HUES6 (cell line): ENCODE results near the gene TMEM204.

Experiments
- H3K27ac ChIP-seq: 2 replicates; pipeline ENCODE4 v1.7.0; 2013; ENCODE audit warnings: low read depth, mild to moderate bottlenecking, low read length, inconsistent platforms
- H3K27me3 ChIP-seq: 2 replicates; pipeline ENCODE4 v1.6.1; 2013; ENCODE audit warnings: low read length; ENCODE audit not compliant: control insufficient read depth, insufficient read depth
- H3K36me3 ChIP-seq: 2 replicates; pipeline ENCODE4 v1.6.1; 2013; ENCODE audit warnings: low read length; ENCODE audit not compliant: control insufficient read depth, insufficient read depth
- H3K4me1 ChIP-seq: 2 replicates; pipeline ENCODE4 v1.6.1; 2013; ENCODE audit warnings: low read length; ENCODE audit not compliant: control insufficient read depth, insufficient read depth
- H3K4me3 ChIP-seq: 2 replicates; pipeline ENCODE4 v1.5.1; 2013; ENCODE audit warnings: low read depth, low read length
- H3K9ac ChIP-seq: one replicate; pipeline ENCODE4 v1.6.1; 2013; ENCODE audit warnings: mild to moderate bottlenecking, low read length
- H3K9me3 ChIP-seq: 2 replicates; pipeline ENCODE4 v1.6.1; 2013; ENCODE audit warnings: low read depth, low read length; ENCODE audit not compliant: control insufficient read depth, insufficient read depth

The TMEM204 gene

GRCh38 chr16:1510272-1510671 is 23.2 kb upstream of the TMEM204 start:
- H3K9me3 ChIP-seq, result peaks cover 6% of the 10 kb centered on the region; the same call in 1 of the 2 replicates
- no peaks in the 10 kb centered on the region for H3K4me1 ChIP-seq
- H3K9ac ChIP-seq, result no peak overlapping the region
- no peaks in the 10 kb centered on the region for H3K27me3 ChIP-seq
- no peak overlapping the region for H3K27ac ChIP-seq
- no peak overlapping the region for H3K4me3 ChIP-seq
- H3K36me3 ChIP-seq, result peaks cover 58% of the 10 kb centered on the region

GRCh38 chr16:1510941-1511351 is 22.5 kb upstream of the TMEM204 start:
- peaks cover 6% of the 10 kb centered on the region; the same call in 1 of the 2 replicates for H3K9me3 ChIP-seq
- H3K4me1 ChIP-seq, result no peaks in the 10 kb centered on the region
- peaks cover 54% of the 10 kb centered on the region for H3K36me3 ChIP-seq
- H3K4me3 ChIP-seq, result no peak overlapping the region
- no peak overlapping the region for H3K9ac ChIP-seq
- H3K27ac ChIP-seq, result no peak overlapping the region
- no peaks in the 10 kb centered on the region for H3K27me3 ChIP-seq

GRCh38 chr16:1511662-1512569 is 21.6 kb upstream of the TMEM204 start:
- Histone ChIP-seq H3K9ac (no peak overlapping the region), H3K4me1 (no peaks in the 10 kb centered on the region), H3K27me3 (no peaks in the 10 kb centered on the region), H3K4me3 (no peak overlapping the region), H3K27ac (no peak overlapping the region), H3K36me3 (peaks cover 45% of the 10 kb centered on the region), H3K9me3 (peaks cover 6% of the 10 kb centered on the region; the same call in 1 of the 2 replicates)

GRCh38 chr16:1512774-1513173 is 20.7 kb upstream of the TMEM204 start:
- Histone ChIP-seq H3K4me3 (no peak overlapping the region), H3K36me3 (peaks cover 37% of the 10 kb centered on the region), H3K27me3 (no peaks in the 10 kb centered on the region), H3K27ac (no peak overlapping the region), H3K9me3 (peaks cover 6% of the 10 kb centered on the region; the same call in 1 of the 2 replicates), H3K4me1 (no peaks in the 10 kb centered on the region), H3K9ac (no peak overlapping the region)

- Histone ChIP-seq H3K27me3 (no peaks in the 10 kb centered on the region), H3K9me3 (peaks cover 6% of the 10 kb centered on the region; the same call in 1 of the 2 replicates)
Observed at GRCh38 chr16:1514507-1514906, 19.0 kb upstream of the TMEM204 start.

GRCh38 chr16:1518626-1519135 is 14.8 kb upstream of the TMEM204 start:
- H3K27me3 ChIP-seq, result no peaks in the 10 kb centered on the region
- peaks cover 4% of the 10 kb centered on the region; the same call in 1 of the 2 replicates for H3K36me3 ChIP-seq
- H3K4me3 ChIP-seq, result no peak overlapping the region
- no peak overlapping the region for H3K27ac ChIP-seq
- no peak overlapping the region for H3K9ac ChIP-seq
- H3K9me3 ChIP-seq, result peaks cover 4% of the 10 kb centered on the region; the same call in 1 of the 2 replicates
- H3K4me1 ChIP-seq, result no peaks in the 10 kb centered on the region

More at GRCh38 chr16:1514507-1514906, 19.0 kb upstream of the TMEM204 start:
- H3K4me3 ChIP-seq, result no peak overlapping the region
- H3K9ac ChIP-seq, result no peak overlapping the region
- peaks cover 25% of the 10 kb centered on the region for H3K36me3 ChIP-seq
- no peaks in the 10 kb centered on the region for H3K4me1 ChIP-seq
- no peak overlapping the region for H3K27ac ChIP-seq

GRCh38 chr16:1519831-1520230 is 13.6 kb upstream of the TMEM204 start:
- Histone ChIP-seq H3K9me3 (no peaks in the 10 kb centered on the region; the same call in 1 of the 2 replicates), H3K36me3 (peaks cover 4% of the 10 kb centered on the region; the same call in 1 of the 2 replicates), H3K9ac (no peak overlapping the region), H3K4me3 (no peak overlapping the region), H3K27ac (no peak overlapping the region), H3K27me3 (no peaks in the 10 kb centered on the region), H3K4me1 (no peaks in the 10 kb centered on the region)

GRCh38 chr16:1520461-1520860 is 13.0 kb upstream of the TMEM204 start:
- no peaks in the 10 kb centered on the region for H3K9me3 ChIP-seq
- no peak overlapping the region for H3K4me3 ChIP-seq
- peaks cover 4% of the 10 kb centered on the region; the same call in 1 of the 2 replicates for H3K36me3 ChIP-seq
- H3K27ac ChIP-seq, result no peak overlapping the region
- no peaks in the 10 kb centered on the region for H3K27me3 ChIP-seq
- H3K4me1 ChIP-seq, result no peaks in the 10 kb centered on the region
- no peak overlapping the region for H3K9ac ChIP-seq

GRCh38 chr16:1523581-1524245 is 9.8 kb upstream of the TMEM204 start:
- H3K9me3 ChIP-seq, result no peaks in the 10 kb centered on the region
- no peak overlapping the region for H3K4me3 ChIP-seq
- H3K9ac ChIP-seq, result no peak overlapping the region
- peaks cover 4% of the 10 kb centered on the region; the same call in 1 of the 2 replicates for H3K36me3 ChIP-seq
- no peaks in the 10 kb centered on the region for H3K4me1 ChIP-seq
- no peak overlapping the region for H3K27ac ChIP-seq
- no peaks in the 10 kb centered on the region for H3K27me3 ChIP-seq

- H3K4me3 ChIP-seq, result no peak overlapping the region
Observed at GRCh38 chr16:1524366-1524765, 9.1 kb upstream of the TMEM204 start.

More at GRCh38 chr16:1524366-1524765, 9.1 kb upstream of the TMEM204 start:
- H3K27ac ChIP-seq, result no peak overlapping the region
- peaks cover 4% of the 10 kb centered on the region; the same call in 1 of the 2 replicates for H3K36me3 ChIP-seq
- no peak overlapping the region for H3K9ac ChIP-seq
- no peaks in the 10 kb centered on the region for H3K4me1 ChIP-seq
- H3K9me3 ChIP-seq, result no peaks in the 10 kb centered on the region
- H3K27me3 ChIP-seq, result no peaks in the 10 kb centered on the region
